Ishikawa (cell line): ENCODE results near the gene DCAF7.

ENCODE experiments used
- CEBPB ChIP-seq: IDR thresholded peaks from 2 replicates; pipeline ENCODE4 v1.6.1; 2012
- EP300 ChIP-seq: IDR thresholded peaks from 2 replicates; pipeline ENCODE4 v1.6.1; 2012; ENCODE audit warnings: borderline replicate concordance
- FOXM1 ChIP-seq: IDR thresholded peaks from 2 replicates; pipeline ENCODE4 v1.6.1; 2012; ENCODE audit warnings: low read depth, borderline replicate concordance
- RAD21 ChIP-seq: IDR thresholded peaks from 2 replicates; pipeline ENCODE4 v1.6.1; 2012; ENCODE audit warnings: low read depth
- YY1 ChIP-seq: IDR thresholded peaks from 2 replicates; pipeline ENCODE4 v1.6.1; 2012; ENCODE audit warnings: low read depth
- ZBTB7A ChIP-seq: IDR thresholded peaks from 2 replicates; pipeline ENCODE4 v1.6.1; 2012; ENCODE audit warnings: low read depth

DNA sequence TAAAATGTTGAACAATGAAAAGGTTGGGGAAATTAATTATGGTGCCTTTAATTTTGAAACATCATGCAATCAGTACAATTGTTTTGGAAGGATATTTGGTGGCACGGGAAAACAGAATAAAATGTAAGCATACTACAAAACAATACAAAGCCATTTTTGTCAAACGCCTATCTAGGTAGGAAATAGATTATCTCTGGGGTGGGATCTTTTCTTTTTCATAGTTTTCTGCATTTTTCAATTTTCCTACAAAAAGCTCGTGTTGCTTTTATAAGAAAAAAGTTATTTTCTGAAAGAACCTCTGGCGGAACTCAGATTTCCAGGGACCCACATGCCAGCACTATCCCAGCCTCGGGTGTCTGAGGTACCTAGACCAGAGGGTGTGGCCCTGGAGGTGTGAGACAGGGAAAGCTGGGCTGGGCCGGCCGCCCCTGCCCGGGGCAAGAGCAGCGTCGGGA lies 71.0 kb downstream of the DCAF7 start:
- TF ChIP-seq ZBTB7A, result no peak
- no peak for TF ChIP-seq FOXM1
- TF ChIP-seq EP300, result no peak
- no peak for TF ChIP-seq CEBPB
- no peak for TF ChIP-seq YY1
- TF ChIP-seq RAD21, result no peak
